ENCODE data around the gene GRM8. TPM values are rescaled to one million over a fixed set of nuclear protein-coding genes. Genes with fewer than 3 reads are reported as not detected.

Gene GRM8
- total RNA-seq, 1 donor from 2014 or later = not detected

DNA sequence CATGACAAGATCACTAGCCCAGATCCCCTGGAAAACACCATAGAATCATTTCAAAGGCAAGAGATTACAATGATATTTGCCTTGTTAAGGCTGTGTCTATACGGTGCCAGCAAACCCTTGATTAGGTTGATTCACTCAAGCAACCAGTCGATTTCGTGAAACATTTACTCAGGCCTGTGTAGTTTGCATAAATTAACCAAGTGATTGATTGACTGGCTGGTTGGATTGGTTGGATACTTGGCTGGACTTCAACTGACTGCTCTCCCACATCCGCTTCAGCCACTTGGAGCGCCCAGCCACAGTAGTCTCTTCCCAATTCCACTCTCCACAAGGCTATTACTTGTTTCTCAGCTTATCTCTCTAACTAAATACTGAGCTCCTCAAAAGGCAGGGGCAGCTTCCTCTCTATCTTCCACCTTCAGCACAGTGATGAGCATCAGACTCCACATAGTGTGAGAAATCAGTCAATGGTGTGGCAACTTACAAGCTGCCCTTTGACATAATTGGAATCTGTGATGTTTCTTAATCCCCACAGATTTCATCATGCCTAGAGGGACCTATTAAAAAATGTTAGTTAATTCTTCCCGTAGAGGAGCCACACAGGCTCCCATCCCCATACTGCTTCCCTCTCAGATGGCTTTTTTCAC lies 217.4 kb downstream of the GRM8 start:
- Histone ChIP-seq H3K4me3 (no peak overlapping the region), H3K36me3 (no peaks in the 10 kb centered on the region), H3K4me1 (no peaks in the 10 kb centered on the region), H3K27ac (no peak overlapping the region), H3K9me3 (no peaks in the 10 kb centered on the region), H3K27me3 (no peaks in the 10 kb centered on the region)
- ATAC-seq (no peak), DNase-seq (no peak)
- intact Hi-C loops (cut with DNase I) = no loop called here
- TF ChIP-seq, protein P1, sequence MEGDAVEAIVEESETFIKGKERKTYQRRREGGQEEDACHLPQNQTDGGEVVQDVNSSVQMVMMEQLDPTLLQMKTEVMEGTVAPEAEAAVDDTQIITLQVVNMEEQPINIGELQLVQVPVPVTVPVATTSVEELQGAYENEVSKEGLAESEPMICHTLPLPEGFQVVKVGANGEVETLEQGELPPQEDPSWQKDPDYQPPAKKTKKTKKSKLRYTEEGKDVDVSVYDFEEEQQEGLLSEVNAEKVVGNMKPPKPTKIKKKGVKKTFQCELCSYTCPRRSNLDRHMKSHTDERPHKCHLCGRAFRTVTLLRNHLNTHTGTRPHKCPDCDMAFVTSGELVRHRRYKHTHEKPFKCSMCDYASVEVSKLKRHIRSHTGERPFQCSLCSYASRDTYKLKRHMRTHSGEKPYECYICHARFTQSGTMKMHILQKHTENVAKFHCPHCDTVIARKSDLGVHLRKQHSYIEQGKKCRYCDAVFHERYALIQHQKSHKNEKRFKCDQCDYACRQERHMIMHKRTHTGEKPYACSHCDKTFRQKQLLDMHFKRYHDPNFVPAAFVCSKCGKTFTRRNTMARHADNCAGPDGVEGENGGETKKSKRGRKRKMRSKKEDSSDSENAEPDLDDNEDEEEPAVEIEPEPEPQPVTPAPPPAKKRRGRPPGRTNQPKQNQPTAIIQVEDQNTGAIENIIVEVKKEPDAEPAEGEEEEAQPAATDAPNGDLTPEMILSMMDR (IDR thresholded peaks at IDR 0.05) = no peak

DNA sequence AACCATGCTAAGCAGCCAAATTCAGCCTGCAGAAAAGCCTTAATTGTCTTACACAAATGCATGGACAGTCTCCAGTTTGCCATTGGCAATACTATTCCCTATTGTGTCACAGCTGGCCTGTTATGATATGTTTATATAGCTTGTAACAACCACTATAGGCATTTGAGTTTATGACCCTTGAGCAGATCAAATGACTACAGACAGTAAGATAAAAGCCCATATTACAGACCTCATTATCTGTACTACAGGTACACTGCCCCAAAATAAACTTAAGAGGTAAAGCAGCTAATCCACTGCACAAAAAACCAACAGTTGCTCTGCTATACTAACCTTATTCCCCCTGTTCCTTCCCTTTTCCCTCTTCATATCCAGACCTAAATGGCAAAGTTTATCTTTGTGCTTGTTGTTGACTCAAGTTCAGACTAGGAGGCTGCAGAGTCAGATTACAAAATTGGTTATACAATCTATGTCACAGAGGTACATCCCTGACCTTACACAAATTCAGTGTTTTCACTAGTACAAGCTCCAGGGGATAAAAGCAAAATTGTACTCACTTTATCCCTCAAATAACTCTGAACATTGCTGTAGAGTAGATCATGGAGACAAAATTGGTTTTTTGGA lies 218.4 kb downstream of the GRM8 start:
- Histone ChIP-seq H3K27ac (no peak overlapping the region), H3K36me3 (no peaks in the 10 kb centered on the region), H3K4me1 (no peaks in the 10 kb centered on the region), H3K9me3 (no peaks in the 10 kb centered on the region), H3K4me3 (no peak overlapping the region), H3K27me3 (no peaks in the 10 kb centered on the region)
- TF ChIP-seq, protein P1 (IDR thresholded peaks at IDR 0.05) = no peak
- DNase-seq (no peak), ATAC-seq (no peak)
- intact Hi-C loops (cut with DNase I) = no loop called here

DNA sequence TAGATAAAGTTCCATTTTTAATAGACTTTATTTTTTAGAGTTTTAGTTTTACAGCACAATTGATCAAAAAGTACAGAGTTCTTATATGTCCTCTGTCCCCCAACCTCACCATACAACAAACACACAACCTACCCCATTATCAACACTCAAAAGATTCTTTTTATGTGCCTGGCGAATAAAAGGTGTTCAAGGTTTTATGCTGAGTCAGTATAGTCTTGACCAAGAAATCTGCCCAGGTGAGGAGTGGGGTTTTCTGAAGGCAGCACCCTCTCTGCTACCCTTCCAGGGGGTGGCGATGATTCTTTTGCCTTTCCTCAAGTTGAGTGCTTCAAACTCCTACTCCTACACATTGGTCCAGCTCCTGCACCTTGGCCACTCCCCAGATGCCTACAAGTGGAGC lies 222.9 kb downstream of the GRM8 start:
- ATAC-seq = no peak
- no peak overlapping the region for H3K27ac ChIP-seq
- no peaks in the 10 kb centered on the region for H3K9me3 ChIP-seq
- intact Hi-C loops (cut with DNase I) = no loop called here
- no peak for DNase-seq
- TF ChIP-seq, protein P1 (IDR thresholded peaks at IDR 0.05) = no peak
- H3K4me1 ChIP-seq = no peaks in the 10 kb centered on the region
- no peak overlapping the region for H3K4me3 ChIP-seq
- no peaks in the 10 kb centered on the region for H3K27me3 ChIP-seq
- no peaks in the 10 kb centered on the region for H3K36me3 ChIP-seq

DNA sequence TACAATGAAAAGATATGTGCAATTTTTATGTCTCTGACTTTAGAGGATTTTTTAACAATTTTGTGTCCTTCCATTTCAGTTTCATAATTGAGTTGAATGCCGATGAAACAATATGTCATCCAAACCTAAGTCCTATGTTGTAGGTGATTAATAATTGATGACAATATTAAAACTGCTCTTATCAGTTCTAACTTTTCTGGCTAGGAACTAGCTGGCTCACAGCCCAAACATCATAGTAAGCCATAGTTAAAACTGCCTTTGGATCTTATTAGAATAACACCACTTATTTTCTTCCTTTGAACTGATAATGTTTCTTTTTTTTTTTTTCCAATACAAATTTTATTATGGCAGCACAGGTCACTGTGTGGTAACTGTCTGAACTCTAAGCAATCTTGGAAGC lies 230.9 kb downstream of the GRM8 start:
- ATAC-seq (no peak), DNase-seq (no peak)
- H3K36me3 ChIP-seq = no peaks in the 10 kb centered on the region
- no peak overlapping the region for H3K4me3 ChIP-seq
- TF ChIP-seq, protein P1 (IDR thresholded peaks at IDR 0.05) = no peak
- H3K9me3 ChIP-seq = no peaks in the 10 kb centered on the region
- no peaks in the 10 kb centered on the region for H3K27me3 ChIP-seq
- intact Hi-C loops (cut with DNase I) = no loop called here
- no peaks in the 10 kb centered on the region for H3K4me1 ChIP-seq
- H3K27ac ChIP-seq = no peak overlapping the region

DNA sequence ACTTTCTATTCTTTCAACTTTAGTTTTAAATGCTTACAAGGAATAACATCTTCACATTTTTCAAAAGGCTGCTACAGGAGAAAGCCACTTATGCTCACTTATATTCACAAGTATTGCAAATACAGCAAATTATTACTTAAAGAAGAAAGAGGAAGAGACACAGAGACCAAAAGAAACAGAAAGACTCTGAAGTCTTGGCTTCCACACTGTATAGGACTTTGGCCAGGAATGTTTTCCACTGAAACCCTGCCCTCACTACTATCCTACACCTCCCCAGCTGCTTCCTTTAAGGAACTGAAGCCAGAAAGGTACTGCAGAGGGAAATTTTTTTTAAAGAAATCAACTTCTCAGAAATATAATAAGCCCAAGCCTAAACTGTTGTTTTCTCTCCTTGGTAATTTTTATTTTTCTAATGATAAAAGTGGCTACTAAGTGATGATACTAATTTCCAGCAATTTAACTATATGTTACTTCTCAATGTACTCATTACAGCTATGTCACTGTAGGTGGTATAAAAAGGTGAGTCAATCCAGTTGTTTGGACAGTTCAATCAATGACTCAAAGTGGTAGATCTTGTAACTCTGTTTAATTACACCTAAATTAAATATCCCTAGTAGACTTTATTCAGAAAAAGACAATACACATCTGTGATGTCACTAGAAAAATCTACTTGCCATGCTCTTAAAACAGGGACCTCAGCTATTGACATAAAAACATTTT lies 231.6 kb downstream of the GRM8 start:
- no peaks in the 10 kb centered on the region for H3K27me3 ChIP-seq
- intact Hi-C loops (cut with DNase I) = no loop called here
- H3K4me1 ChIP-seq = no peaks in the 10 kb centered on the region
- no peaks in the 10 kb centered on the region for H3K36me3 ChIP-seq
- DNase-seq (no peak), ATAC-seq (no peak)
- H3K4me3 ChIP-seq = no peak overlapping the region
- no peak overlapping the region for H3K27ac ChIP-seq
- TF ChIP-seq, protein P1 (IDR thresholded peaks at IDR 0.05) = no peak
- no peaks in the 10 kb centered on the region for H3K9me3 ChIP-seq

Data from upper lobe of right lung (tissue), 1 donor.